Effector memory CD8-positive, alpha-beta T cell (primary cell): ENCODE results near the gene MXD4.
"Not testable (repeated sequence)": the region's sequence is repeated elsewhere in the genome, so short reads cannot be mapped to it uniquely, and the experiment has no call there.

Source experiments
- ATAC-seq: fragments of 150-1000 bp; cut with Tn5 transposase; replicated peaks from 2 replicates; pipeline ENCODE4 v1.10.0; 2021; ENCODE audit warnings: mild to moderate bottlenecking, moderate library complexity
- DNase-seq, 3 experiments: peaks; one replicate each; pipeline ENCODE4 v3.0.0; 2021
- H3K27ac Mint-ChIP-seq, 2 donors: one replicate each; pipeline ENCODE4 v1.8.0; 2022; ENCODE audit warnings: mild to moderate bottlenecking in 2 of 2, mixed read lengths in 2 of 2, moderate library complexity in 2 of 2
- H3K27me3 Mint-ChIP-seq, 2 donors: one replicate each; pipeline ENCODE4 v1.8.0; 2022; ENCODE audit warnings: mixed read lengths in 2 of 2
- H3K36me3 Mint-ChIP-seq: one replicate; pipeline ENCODE4 v1.8.0; 2022; ENCODE audit warnings: mild to moderate bottlenecking, moderate library complexity, mixed read lengths; ENCODE audit not compliant: insufficient read depth
- H3K4me1 Mint-ChIP-seq, 2 donors: one replicate each; pipeline ENCODE4 v1.8.0; 2022; ENCODE audit warnings: low read depth in 2 of 2, mixed read lengths in 2 of 2
- H3K4me3 Mint-ChIP-seq, 2 donors: one replicate each; pipeline ENCODE4 v1.8.0; 2022; ENCODE audit warnings: mild to moderate bottlenecking in 2 of 2, mixed read lengths in 2 of 2, moderate library complexity in 2 of 2
- H3K9me3 Mint-ChIP-seq, 2 donors: one replicate each; pipeline ENCODE4 v1.8.0; 2022; ENCODE audit warnings: mixed read lengths in 2 of 2

MXD4 gene

DNA sequence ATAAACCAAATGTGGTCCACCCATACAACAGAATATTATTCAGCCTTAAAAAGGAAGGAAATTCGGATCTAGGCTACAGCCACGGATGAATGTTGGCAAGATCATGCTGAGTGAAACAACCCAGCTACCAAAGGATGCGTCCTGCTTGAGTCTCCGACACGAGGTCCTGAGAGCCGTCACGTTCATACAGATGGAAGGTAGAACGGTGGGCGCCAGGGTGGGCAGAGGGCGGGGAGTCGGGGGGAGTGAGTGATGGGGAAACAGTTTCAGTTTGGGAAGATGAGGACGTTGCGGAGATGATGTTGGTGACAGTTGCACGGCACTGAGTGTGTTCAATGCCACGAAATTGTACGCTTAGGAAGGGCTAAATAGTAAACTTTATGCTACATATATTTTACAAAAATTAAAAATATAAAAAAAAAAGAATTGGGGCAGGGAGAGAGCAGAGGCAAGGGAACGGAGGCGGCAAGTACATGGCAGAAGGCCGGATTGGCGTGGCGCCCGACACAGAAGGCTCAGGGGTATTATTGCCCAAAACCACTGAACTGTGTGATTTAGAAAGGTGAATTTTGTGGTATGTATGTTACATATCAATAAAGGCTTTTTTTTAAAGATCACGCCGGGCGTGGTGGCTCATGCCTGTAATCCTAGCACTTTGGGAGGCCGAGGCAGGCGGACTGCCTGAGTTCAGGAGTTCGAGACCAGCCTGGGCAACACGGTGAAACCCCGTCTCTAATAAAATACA, 14.8 kb upstream of the MXD4 start:
- no peak overlapping the region for H3K27ac Mint-ChIP-seq
- peaks cover 6% of the 10 kb centered on the region for H3K36me3 Mint-ChIP-seq
- peaks cover 13 to 20% of the 10 kb centered on the region in 2 donors for H3K4me1 Mint-ChIP-seq
- H3K4me3 Mint-ChIP-seq, result no peak overlapping the region
- no peaks in the 10 kb centered on the region for H3K9me3 Mint-ChIP-seq
- no peaks in the 10 kb centered on the region for H3K27me3 Mint-ChIP-seq
- ATAC-seq (no peak), DNase-seq (no peak)

DNA sequence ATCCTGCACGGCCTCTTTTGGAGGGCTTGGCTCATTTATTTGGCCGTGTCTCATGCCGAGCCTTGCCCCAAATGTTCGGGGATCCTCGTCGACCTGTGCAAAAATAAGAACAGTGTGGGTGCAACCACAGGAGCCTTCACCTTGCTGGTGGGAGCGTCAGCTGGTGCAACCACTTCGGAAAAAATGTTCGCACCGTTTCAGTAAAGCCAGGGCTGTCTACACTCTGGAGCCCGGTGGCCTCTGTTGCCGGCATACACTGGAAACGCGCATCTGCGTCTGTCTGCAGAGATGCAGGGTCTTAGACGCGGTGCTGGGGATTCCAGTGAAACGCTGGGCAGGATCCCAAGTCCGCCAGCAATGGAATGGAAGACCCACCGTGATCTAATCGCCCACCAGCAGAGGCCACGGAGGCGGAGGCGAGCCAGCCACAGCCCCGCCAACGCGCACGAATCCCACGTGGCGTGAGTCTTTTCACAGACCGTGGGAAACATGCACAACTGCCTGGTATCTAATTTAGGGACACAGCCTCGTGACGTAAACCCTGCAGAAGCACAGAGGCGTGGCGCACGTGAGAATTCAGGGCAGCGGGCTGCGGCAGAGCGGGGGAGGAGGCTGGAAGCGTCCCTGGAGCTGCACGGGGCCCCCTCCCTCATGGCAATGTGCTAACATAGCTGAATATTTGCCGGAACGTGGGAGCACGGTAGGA, 13.8 kb upstream of the MXD4 start:
- Mint-ChIP-seq H3K36me3 (peaks cover 2% of the 10 kb centered on the region), H3K9me3 (no peaks in the 10 kb centered on the region), H3K4me3 (no peak overlapping the region), H3K4me1 (peaks cover 4 to 9% of the 10 kb centered on the region in 2 donors), H3K27me3 (no peaks in the 10 kb centered on the region), H3K27ac (no peak overlapping the region)
- DNase-seq, result no peak
- no peak for ATAC-seq

DNA sequence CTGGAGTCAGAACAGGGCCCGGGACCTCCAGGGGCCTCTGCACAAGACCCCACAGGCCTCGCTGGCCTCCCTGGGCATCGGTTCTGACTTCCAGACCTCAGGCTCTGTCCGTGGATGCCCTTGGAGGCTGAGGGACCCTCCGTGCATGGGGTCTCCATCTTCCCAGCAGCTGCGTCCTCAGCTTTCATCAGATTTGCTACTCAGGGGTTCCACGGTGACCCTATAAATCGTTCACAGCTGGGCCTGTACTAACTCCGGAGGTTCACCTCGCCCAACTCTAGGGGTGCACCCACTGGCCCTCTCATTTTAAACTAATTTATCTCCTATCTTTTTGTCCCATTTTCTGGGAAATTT, 13.1 kb upstream of the MXD4 start:
- not testable (repeated sequence) for DNase-seq, H3K4me3 Mint-ChIP-seq, H3K4me1 Mint-ChIP-seq, H3K27me3 Mint-ChIP-seq, H3K27ac Mint-ChIP-seq, H3K9me3 Mint-ChIP-seq, ATAC-seq, H3K36me3 Mint-ChIP-seq

GRCh38 chr4:2274320-2275043, 12.6 kb upstream of the MXD4 start:
- Mint-ChIP-seq H3K27ac (no peak overlapping the region), H3K36me3 (peaks cover 5% of the 10 kb centered on the region), H3K4me3 (no peak overlapping the region), H3K27me3 (no peaks in the 10 kb centered on the region), H3K4me1 (peaks cover 4 to 6% of the 10 kb centered on the region in 2 donors), H3K9me3 (no peaks in the 10 kb centered on the region)
- DNase-seq (no peak), ATAC-seq (no peak)

GRCh38 chr4:2273657-2274319, 11.9 kb upstream of the MXD4 start:
- H3K27me3 Mint-ChIP-seq, result no peaks in the 10 kb centered on the region
- H3K4me1 Mint-ChIP-seq, result peaks cover 4 to 6% of the 10 kb centered on the region in 2 donors
- H3K9me3 Mint-ChIP-seq, result no peaks in the 10 kb centered on the region
- H3K4me3 Mint-ChIP-seq, result no peak overlapping the region
- H3K27ac Mint-ChIP-seq, result no peak overlapping the region
- DNase-seq (no peak), ATAC-seq (no peak)
- H3K36me3 Mint-ChIP-seq, result peaks cover 5% of the 10 kb centered on the region

DNA sequence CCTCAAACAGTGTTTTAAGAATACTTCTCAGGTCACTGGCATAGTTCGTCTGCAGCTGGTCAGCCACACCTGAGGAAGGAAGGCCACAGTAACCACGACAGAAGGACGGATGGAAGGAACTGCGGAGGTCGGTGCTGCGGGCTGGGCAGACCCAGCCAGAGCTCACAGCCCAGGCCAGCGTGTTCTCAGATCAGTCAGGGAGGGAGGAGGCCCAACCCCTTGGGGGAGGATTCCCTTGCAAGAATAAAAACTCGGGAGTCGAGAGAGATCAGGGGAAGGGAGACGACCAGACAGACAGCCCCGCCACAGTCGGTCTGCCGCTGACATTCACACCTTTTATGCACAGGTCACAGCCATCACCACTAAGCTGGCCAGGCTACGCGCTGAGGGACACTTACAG, 11.3 kb upstream of the MXD4 start:
- Mint-ChIP-seq H3K36me3 (peaks cover 5% of the 10 kb centered on the region), H3K9me3 (no peaks in the 10 kb centered on the region), H3K4me1 (peaks cover 4 to 6% of the 10 kb centered on the region in 2 donors), H3K27ac (no peak overlapping the region), H3K4me3 (no peak overlapping the region), H3K27me3 (no peaks in the 10 kb centered on the region)
- DNase-seq (no peak), ATAC-seq (no peak)

DNA sequence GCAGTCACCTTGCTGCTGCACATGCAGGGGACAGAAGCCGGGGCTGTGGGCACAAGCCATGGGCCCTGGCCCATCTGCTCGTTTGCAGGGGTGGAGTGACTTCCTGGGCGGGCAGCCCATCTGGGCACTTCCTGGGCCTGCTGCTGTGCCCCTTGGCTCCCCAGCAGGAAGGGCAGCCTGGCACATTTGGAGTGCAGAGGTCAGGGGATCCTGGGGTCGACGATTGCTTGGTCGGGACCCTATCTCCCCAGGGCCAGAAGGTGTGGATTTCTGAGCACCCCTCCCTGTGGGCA, 10.9 kb upstream of the MXD4 start:
- DNase-seq (no peak), ATAC-seq (no peak)
- Mint-ChIP-seq H3K4me3 (no peak overlapping the region), H3K36me3 (peaks cover 5% of the 10 kb centered on the region), H3K4me1 (peaks cover 3 to 6% of the 10 kb centered on the region in 2 donors), H3K27me3 (no peaks in the 10 kb centered on the region), H3K27ac (no peak overlapping the region), H3K9me3 (no peaks in the 10 kb centered on the region)

GRCh38 chr4:2272026-2272827, 10.3 kb upstream of the MXD4 start:
- Mint-ChIP-seq H3K4me1 (peaks cover 0 to 6% of the 10 kb centered on the region in 2 donors), H3K27ac (no peak overlapping the region), H3K36me3 (peaks cover 5% of the 10 kb centered on the region), H3K9me3 (no peaks in the 10 kb centered on the region), H3K27me3 (no peaks in the 10 kb centered on the region), H3K4me3 (no peak overlapping the region)
- DNase-seq, result no peak
- no peak for ATAC-seq

- Mint-ChIP-seq H3K27ac (no peak overlapping the region), H3K4me1 (peaks cover 0 to 6% of the 10 kb centered on the region in 2 donors), H3K4me3 (no peak overlapping the region), H3K27me3 (no peaks in the 10 kb centered on the region), H3K9me3 (no peaks in the 10 kb centered on the region), H3K36me3 (peaks cover 9% of the 10 kb centered on the region)
- DNase-seq (no peak), ATAC-seq (no peak)
These were observed 9.5 kb upstream of the MXD4 start for GRCh38 chr4:2271279-2272025.

- Mint-ChIP-seq H3K4me1 (peaks cover 0 to 9% of the 10 kb centered on the region in 2 donors), H3K9me3 (no peaks in the 10 kb centered on the region), H3K36me3 (peaks cover 13% of the 10 kb centered on the region), H3K27me3 (no peaks in the 10 kb centered on the region), H3K4me3 (no peak overlapping the region), H3K27ac (no peak overlapping the region)
- ATAC-seq (no peak), DNase-seq (no peak)
These were observed 8.6 kb upstream of the MXD4 start for GRCh38 chr4:2270341-2271165.

DNA sequence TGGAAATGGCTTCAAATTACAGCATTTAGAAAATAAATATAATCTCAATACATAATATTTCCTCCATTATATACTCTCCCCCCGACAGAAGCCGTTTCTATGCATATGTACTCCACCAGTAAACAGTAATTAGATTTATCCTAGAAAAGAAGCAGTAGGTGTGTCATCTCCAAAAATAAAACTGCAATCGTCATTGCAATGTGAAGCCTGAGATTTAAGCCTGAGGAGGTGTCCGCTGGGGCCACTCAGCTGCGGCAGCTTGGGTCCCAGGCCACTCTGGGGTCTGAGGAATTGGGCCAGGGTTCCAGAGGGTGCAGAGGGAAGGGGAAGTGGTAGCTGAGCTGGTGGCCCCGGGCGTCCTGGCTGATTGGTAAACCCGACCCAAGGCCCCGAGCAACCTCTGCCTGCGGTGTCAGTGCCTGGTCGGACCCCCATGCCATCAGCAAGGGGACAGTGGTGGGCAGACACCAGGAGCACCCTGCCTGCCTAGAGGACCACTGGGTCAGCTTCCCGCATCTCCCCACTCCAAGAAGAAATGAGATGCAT, 7.8 kb upstream of the MXD4 start:
- no peak for DNase-seq
- no peaks in the 10 kb centered on the region for H3K9me3 Mint-ChIP-seq
- H3K4me3 Mint-ChIP-seq, result no peak overlapping the region
- no peaks in the 10 kb centered on the region for H3K27me3 Mint-ChIP-seq
- H3K36me3 Mint-ChIP-seq, result peaks cover 17% of the 10 kb centered on the region
- ATAC-seq, result no peak
- peaks cover 0 to 9% of the 10 kb centered on the region in 2 donors for H3K4me1 Mint-ChIP-seq
- H3K27ac Mint-ChIP-seq, result peak overlapping the region in 1 of 2 donors; percentile 64

DNA sequence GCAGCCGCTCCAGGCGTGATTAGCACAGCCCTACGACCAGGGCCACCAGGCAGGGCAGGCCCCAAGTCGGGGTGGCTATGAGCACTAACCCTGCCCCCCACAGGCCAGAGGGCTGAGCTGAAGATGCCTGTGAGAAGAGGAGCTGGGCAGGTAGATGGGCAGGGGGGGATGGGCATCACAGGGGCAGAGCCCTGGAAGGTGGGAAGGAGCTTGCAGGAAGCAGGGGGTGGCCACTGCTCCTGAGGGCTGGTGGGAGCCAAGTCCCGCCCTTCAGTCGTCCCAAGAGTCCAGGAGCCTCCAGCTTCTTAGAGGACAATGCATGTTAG, 7.3 kb upstream of the MXD4 start:
- ATAC-seq (no peak), DNase-seq (no peak)
- H3K4me3 Mint-ChIP-seq, result no peak overlapping the region
- H3K27me3 Mint-ChIP-seq, result no peaks in the 10 kb centered on the region
- H3K4me1 Mint-ChIP-seq, result peaks cover 0 to 9% of the 10 kb centered on the region in 2 donors
- H3K27ac Mint-ChIP-seq, result peak overlapping the region in 1 of 2 donors; percentile 64
- H3K36me3 Mint-ChIP-seq, result peaks cover 19% of the 10 kb centered on the region
- H3K9me3 Mint-ChIP-seq, result no peaks in the 10 kb centered on the region
